GM15510 (cell line): Measurements from ENCODE around the gene WSB1.

Experiments used
- POLR2A ChIP-seq: IDR thresholded peaks from 3 replicates; pipeline ENCODE4 v1.6.1; 2011; ENCODE audit warnings: borderline replicate concordance; ENCODE audit not compliant: insufficient read length; ENCODE audit errors: extremely low read depth

WSB1 gene

DNA sequence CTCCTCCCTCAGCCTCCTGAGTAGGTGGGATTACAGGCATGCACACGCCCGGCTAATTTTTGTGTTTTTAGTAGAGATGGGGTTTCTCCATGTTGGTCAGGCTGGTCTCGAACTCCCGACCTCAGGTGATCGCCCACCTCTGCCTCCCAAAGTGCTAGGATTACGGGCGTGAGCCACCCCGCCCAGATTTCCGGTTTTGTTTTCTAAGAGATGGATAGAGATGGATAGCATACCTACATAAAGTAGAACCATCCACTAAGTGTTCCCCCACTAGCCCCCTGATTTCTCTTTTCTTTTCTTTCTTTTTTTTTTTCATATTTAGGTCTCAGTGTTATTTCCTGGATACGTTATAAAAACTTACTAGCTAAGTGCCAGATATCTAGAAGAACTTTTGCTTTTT is 2.0 kb downstream of the WSB1 start:
- no peak for TF ChIP-seq POLR2A

DNA sequence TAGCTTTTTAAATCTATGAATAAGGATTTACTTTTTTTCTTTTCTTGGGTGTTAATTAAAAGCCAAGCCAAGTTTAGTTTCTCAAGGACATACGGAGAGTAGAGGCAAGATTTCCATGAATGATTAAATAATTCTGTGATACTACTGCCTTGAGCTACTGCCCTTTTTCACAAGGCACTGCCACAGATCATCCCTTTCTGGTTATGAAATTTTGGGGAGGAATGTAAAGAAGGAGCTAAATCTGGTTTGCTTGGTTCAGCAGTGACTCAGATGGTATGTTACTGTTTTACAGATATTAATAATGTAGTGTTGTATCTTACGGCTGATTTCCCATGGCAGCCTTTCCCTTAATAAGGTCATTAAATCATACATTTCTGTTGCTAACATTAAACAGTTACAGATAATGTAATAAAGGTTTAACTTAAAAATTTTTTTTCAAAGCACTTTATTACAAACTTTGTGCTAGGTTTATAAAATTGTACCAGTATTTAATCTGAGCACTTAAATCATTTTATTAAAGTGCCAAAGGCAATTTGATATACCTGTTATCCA is 2.6 kb downstream of the WSB1 start:
- TF ChIP-seq POLR2A = no peak

DNA sequence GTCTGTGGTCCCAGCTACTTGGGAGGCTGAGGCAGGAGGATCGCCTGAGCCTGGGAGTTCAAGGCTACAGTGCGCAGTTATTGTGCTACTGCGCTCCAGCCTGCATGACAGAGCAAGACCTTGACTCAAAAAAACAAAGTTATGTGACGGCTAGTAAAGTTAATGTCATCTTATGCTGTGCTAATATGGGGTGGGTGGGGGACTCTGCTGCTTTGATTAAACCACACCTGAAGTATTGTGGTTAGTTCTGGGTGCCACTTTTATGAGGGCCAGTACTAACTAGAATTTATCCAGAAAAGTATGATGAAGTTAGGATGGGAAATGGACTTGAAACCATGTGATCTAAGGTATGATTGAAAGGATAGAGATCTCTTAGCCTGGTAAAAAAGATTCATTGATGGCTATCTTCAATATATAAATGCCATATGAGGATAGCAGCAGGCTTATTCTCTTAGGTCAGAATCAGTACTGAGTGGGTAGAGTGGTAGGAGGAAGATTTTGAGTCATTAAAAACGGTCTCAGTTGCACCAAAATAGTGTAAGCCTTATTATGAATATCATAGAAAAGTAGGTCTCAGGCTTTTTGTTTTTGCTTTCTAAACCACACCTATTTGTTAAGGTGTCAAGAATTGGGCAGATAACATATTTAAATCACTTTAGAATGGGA is 5.6 kb downstream of the WSB1 start:
- no peak for TF ChIP-seq POLR2A

DNA sequence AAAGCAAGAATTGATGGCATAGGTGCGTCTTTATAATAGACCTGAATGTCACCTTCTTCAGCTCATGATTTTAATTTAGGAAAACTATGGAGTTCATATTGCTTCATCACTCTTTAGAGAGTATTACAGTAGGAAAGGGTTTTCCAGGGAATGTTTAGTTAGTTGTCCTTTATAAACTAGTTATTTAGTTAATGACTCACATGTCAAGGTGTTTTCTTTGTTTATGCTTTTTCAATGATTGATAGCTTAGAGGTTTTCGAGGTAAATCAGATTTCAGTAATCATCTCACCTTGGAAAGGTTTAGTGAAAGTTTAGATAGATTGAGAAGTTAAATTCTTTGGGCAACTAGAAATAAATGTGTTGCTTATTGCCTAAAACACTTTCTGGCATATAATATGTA is 9.8 kb downstream of the WSB1 start:
- no peak for TF ChIP-seq POLR2A

DNA sequence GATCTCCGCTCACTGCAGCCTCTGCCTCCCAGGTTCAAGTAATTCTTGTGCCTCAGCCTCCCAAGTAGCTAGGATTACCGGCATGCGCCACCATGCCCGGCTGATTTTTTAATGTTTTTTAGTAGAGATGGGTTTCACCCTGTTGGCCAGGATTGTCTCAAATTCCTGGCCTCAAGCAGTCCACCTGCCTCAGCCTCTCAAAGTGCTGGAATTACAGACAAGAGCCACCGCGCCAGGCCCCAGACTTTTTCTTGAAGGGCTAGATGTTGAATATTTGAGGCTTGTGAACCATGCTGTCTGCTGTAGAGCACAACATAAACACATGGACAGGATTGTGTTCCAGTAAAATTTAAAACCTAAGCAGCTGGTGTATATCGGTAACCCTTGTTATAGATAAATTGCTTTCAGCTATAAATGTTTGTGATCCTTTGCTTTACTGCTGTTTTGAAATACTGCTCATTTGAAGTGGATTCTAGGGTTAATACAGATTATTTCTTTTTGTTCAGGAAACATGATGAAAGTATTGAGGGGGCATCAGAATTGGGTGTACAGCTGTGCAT is 12.4 kb downstream of the WSB1 start:
- no peak for TF ChIP-seq POLR2A

DNA sequence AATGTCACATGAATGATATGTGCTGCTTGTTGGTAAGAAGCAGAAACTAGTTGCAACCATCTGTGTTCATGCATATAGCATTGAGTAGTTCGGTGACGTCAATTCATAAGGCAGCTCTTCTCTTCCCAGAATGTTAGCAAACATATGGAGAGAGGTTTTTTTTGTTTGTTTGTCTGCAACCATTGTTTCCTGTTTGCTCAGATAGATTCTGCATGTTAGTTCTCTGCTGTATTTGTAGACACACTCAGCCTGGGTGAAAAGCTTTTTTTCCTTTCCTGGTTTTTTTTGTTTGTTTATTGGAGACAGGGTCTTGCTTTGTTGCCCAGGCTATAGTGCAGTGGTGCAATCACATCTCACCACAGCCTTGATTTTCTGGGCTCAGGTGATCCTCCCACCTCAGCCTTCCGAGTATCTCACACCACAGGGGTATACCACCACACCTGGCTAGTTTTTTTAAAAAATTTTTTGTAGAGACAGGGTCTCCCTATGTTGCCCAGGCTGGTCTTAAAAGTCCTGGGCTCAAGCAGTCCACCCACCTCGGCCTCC is 16.7 kb downstream of the WSB1 start:
- TF ChIP-seq POLR2A = no peak

DNA sequence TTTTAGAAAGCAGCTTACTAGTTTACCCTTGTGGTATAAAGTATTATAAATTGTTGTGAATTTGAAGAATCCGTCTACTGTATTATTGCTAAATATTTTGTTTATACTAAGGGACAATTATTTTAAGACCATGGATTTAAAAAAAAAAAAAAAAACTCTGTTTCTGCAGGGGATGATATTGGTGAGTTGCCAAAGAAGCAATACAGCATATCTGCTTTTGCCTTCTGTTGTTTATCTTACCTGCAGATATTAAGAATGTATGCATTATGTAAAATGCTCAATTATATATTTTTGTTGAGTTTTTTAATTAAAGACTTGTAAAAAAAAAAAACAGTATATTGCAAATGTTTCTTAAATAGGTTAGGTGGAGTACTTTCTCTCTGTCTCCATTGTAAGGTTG is 19.4 kb downstream of the WSB1 start:
- no peak for TF ChIP-seq POLR2A

DNA sequence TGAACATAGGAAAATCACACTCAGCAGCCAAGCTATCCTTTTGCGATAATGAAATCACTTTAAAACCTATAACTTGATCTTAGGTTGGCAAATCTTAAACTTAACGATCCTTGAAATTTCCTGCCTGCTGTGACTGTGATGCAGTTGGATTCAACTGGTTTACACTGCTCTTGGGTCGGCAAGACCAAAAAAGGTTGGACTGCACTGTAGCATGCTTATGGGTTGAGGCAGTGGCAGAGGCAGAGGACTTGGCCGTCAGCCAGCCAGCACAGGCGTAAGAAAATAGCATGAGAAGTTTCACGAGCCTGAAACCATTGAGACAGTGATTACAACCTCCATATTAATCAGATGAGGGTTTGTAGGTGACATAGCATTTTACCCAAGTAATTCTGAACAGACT is 21.4 kb downstream of the WSB1 start:
- TF ChIP-seq POLR2A = no peak

DNA sequence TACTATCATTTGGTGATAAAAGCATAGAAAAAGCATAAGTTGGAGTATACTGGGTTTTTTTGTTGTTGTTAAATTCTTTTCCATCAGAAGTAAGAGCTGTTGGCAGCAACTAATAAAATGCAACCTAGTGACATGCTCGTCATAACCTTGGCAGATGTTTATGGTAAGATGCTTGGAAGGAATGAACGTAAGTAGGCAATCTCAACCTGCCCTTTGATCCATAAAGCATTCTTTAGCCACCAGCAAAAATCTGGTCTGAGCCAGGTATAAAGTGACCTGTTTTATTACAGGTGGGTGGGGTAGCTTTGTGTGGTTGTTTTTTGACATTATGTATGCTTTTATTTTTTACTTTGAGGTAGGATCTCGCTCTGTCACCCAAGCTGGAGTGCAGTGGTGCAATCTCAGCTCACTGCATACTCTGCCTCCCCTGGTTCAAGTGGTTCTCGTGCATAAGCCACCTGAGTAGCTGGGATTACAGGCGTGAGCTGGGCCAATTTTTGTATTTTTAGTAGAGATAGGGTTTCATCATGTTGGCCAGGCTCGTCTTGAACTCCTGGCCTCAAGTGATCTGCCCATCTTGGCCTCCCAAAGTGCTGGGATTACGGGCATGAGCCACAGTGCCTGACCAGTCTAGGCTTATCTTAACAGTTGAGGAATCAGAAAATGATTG is 22.0 kb downstream of the WSB1 start:
- no peak for TF ChIP-seq POLR2A

DNA sequence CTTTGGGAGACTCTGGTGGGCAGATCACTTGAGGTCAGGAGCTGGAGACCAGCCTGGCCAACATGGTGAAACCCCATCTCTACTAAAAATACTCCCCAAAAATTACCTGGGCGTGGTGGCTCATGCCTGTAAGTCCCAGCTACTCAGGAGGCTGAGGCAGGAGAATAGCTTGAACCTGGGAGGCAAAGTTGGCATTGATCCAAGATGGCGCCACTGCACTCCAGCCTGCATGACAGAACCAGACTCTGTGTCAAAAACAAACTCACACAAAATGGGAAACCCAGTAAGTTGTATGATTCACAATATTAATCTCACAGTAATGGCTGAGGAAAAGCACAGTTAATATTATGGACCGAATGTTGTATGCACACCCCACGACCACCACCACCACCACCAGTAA is 24.3 kb downstream of the WSB1 start:
- TF ChIP-seq POLR2A = no peak

DNA sequence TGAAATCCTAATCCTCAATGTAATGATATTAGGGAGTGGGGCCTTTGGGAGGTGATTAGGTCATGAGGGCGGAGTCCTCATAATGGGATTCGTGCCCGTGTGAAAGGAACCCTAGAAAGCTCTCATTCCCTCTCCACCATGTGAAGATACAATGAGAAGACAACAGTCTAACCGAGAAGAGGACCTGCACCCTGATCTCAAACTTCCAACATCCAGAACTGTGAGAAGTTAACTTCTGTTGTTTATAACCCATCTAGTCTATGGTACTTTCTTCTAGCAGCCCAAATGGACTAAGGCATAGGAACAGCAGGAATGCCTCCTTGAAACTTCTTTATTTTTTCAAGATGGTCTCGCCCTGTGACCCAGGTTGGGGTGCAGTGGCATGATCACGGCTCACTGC is 24.7 kb downstream of the WSB1 start:
- no peak for TF ChIP-seq POLR2A

DNA sequence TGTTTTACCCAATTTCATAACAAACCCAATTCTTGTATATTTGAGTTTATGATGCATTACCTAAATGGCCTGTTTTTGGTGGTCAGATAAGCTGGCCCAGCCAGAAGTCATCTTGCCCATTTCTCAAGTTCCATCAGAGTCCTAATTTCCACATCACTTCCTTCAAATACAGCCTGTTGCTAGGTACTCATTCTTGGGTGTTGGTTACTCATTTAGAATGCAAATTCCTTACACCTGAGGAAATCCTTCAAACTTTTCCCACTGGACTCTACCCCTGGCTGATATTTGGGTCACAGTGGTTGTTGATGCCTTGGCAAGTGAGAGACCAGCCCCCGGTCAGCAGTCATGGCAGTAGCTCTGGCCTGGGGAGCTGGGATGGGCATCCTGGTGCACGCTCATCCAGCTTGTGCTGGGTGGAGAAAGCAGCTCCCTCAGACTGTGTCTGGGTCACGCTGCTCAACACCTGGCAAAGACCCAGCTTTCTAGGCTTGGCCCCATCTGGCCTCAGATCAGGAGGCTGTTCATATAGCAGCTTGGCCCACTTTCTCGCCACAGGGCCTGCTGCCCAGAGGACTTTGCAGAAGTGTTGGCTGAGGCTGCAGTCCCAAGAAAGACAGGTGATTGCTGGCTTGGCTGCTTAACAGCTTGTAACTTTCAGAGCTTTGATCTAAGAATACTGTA is 25.8 kb downstream of the WSB1 start:
- no peak for TF ChIP-seq POLR2A

DNA sequence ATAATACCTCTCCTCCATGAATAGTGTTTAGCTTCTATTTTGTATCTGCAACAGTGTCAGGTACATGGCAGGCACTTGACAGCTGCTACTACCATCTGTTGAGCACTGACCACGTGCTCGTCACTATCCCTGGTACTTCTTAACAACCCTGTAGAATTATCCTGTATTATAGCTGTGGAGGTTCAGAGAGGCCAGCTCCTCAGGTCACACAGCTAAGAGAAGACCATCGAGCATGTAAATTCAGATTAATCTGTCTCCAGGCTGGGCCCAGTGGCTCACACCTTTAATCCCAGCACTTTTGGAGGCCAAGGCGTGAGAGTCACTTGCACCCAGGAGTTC is 26.3 kb downstream of the WSB1 start:
- no peak for TF ChIP-seq POLR2A

DNA sequence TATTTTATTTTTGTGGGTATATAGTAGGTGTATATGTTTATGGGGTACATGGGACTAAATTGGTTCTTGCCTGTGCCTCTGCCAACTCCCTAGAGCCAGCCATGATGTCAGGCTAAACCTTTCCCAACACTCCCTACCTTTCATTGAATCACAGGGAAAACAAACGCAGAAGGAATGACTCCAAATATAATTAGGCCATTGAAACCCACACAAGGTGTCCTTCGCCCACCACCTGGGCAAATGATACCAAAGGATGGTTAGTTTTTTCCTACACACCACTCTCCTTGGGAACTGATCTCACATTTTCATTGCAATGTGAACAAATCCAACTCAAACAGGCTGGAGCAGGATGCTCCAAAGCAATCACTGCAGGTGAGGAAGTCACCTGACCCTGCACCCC is 27.5 kb downstream of the WSB1 start:
- TF ChIP-seq POLR2A = no peak

DNA sequence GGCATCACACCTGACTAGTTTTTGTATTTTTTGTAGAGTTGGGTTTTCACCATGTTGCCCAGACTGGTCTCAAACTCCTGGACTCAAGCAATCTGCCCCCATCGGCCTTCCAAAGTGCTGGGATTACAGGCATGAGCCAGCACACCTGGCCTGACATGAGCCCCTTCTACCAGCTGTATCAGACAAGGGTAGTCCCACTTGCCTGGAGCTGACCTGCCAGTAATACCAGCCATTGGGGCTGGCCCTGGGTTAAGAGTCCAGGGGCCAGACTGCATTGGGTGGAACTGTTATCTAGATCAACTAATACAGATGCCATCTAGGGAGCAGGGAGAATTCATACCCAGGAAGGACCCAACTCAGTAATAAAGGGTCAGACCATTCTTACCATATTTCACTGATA is 28.1 kb downstream of the WSB1 start:
- TF ChIP-seq POLR2A = no peak
